Measurements from ENCODE around the gene IL1A. TPM values are rescaled to one million over a fixed set of nuclear protein-coding genes. Genes with fewer than 3 reads are reported as not detected.

The IL1A gene
- total and polyA plus RNA-seq, 2 experiments from 2014 or later, result not detected

- Histone ChIP-seq H3K27me3 (no peaks in the 10 kb centered on the region), H3K36me3 (peaks cover 19% of the 10 kb centered on the region), H3K4me3 (no peak overlapping the region), H3K4me1 (ENCODE audit: low read depth) (no peaks in the 10 kb centered on the region), H3K9me3 (ENCODE audit: low read depth) (no peaks in the 10 kb centered on the region), H3K27ac (no peak overlapping the region)
- peak in 1 of 2 donors; percentile 50 for DNase-seq (ENCODE audit: low read depth in 1 of 2, low spot score in 1 of 2)
- TF ChIP-seq CTCF (IDR thresholded peaks at IDR 0.05; ENCODE audit: low read depth, low read length), result no peak
These were observed 27.0 kb downstream of the IL1A start for GRCh38 chr2:112757265-112757664.

DNA sequence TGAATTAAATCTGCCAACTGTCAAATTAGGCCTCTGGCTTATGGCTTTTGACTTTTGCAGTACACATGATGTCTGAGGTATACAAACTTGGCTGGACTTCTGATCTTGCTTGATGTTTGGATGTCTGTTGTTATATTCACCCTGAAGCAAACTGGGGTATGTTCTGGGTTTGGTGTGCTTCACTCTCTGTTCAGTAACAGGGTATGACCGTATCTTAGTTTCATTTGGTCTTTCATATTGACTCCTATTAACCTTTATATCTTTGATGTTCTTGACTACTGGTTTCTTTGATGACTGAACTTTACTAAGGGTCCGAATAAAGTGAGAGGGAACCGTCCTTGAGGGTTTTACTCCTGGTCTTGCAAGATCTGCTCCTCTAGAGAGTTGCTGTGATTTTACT is 28.1 kb downstream of the IL1A start:
- no peak for TF ChIP-seq CTCF (IDR thresholded peaks at IDR 0.05; ENCODE audit: low read depth, low read length)
- no peak overlapping the region for H3K4me3 ChIP-seq

GRCh38 chr2:112755444-112755843 is 28.8 kb downstream of the IL1A start:
- Histone ChIP-seq H3K27ac (no peak overlapping the region), H3K9me3 (ENCODE audit: low read depth) (no peaks in the 10 kb centered on the region), H3K4me3 (no peak overlapping the region), H3K4me1 (ENCODE audit: low read depth) (no peaks in the 10 kb centered on the region), H3K36me3 (peaks cover 19% of the 10 kb centered on the region), H3K27me3 (no peaks in the 10 kb centered on the region)
- DNase-seq (ENCODE audit: low read depth in 1 of 2, low spot score in 1 of 2), result no peak
- TF ChIP-seq CTCF (IDR thresholded peaks at IDR 0.05; ENCODE audit: low read depth, low read length), result no peak

More for the DNA sequence above, 28.1 kb downstream of the IL1A start:
- Histone ChIP-seq H3K4me1 (ENCODE audit: low read depth) (no peaks in the 10 kb centered on the region), H3K27me3 (no peaks in the 10 kb centered on the region), H3K9me3 (ENCODE audit: low read depth) (no peaks in the 10 kb centered on the region), H3K36me3 (peaks cover 23% of the 10 kb centered on the region), H3K27ac (no peak overlapping the region)
- DNase-seq (ENCODE audit: low read depth in 1 of 2, low spot score in 1 of 2), result no peak

- Histone ChIP-seq H3K9me3 (ENCODE audit: low read depth) (no peaks in the 10 kb centered on the region), H3K4me1 (ENCODE audit: low read depth) (no peaks in the 10 kb centered on the region), H3K36me3 (peaks cover 19% of the 10 kb centered on the region), H3K4me3 (no peak overlapping the region), H3K27ac (no peak overlapping the region), H3K27me3 (no peaks in the 10 kb centered on the region)
- DNase-seq (ENCODE audit: low read depth in 1 of 2, low spot score in 1 of 2), result no peak
- no peak for TF ChIP-seq CTCF (IDR thresholded peaks at IDR 0.05; ENCODE audit: low read depth, low read length)
These were observed 29.7 kb downstream of the IL1A start for GRCh38 chr2:112754564-112754963.

GRCh38 chr2:112752667-112753066 is 31.6 kb downstream of the IL1A start:
- H3K36me3 ChIP-seq, result peaks cover 19% of the 10 kb centered on the region
- no peaks in the 10 kb centered on the region for H3K4me1 ChIP-seq (ENCODE audit: low read depth)
- H3K9me3 ChIP-seq (ENCODE audit: low read depth), result no peaks in the 10 kb centered on the region
- no peaks in the 10 kb centered on the region for H3K27me3 ChIP-seq
- no peak overlapping the region for H3K27ac ChIP-seq
- no peak for DNase-seq (ENCODE audit: low read depth in 1 of 2, low spot score in 1 of 2)
- no peak for TF ChIP-seq CTCF (IDR thresholded peaks at IDR 0.05; ENCODE audit: low read depth, low read length)
- no peak overlapping the region for H3K4me3 ChIP-seq

All from cardiac muscle cell (in vitro differentiated cells and primary cell).